ENCODE measurements around the gene SLC23A1. TPM values are rescaled to one million over a fixed set of nuclear protein-coding genes. Genes with fewer than 3 reads are reported as not detected.

SLC23A1 gene
- total RNA-seq, 6 experiments from 2014 or later: 11.7 to 51.0 (median 22.8) TPM

DNA sequence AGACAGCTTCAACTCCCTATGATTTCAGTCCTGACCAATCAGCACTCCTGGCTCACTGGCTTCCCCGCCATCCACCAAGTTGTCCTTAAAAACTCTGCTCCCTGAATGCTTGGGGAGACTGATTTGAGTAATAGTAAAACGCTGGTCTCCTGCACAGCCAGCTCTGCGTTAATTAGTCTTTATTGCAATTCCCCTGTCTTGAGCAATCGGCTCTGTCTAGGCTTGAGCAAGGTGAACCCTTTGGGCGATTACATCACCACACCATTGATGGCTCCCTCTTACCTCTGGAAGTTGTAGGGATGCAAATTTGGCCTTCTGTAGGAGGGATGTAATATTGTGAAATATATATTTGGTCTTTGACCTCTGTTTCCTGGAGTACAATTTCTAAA, 2.9 kb upstream of the SLC23A1 start:
- ATAC-seq (peak in 3 of 4 donors; percentile 5 to 33 (median 20)), DNase-seq (peak in 1 of 3 donors; percentile 22)
- no peaks in the 10 kb centered on the region for H3K27me3 ChIP-seq
- peaks cover 0 to 50% (median 11%) of the 10 kb centered on the region in 4 donors for H3K4me1 ChIP-seq
- WGBS (ENCODE audit: insufficient coverage, low coverage, low lambda C conversion rate, missing lambda C conversion rate): 34% methylated on average over 5 of the region's 5 CpGs
- intact Hi-C loops (cut with DNase I): loop anchor here in 1 of 2 donors (10.0 kb wide), 1 partner anchor 91 kb away; the partner anchor contains the start of gene MATR3
- no peaks in the 10 kb centered on the region for H3K9me3 ChIP-seq
- TF ChIP-seq POLR2A (IDR thresholded peaks at IDR 0.05) (no peak), CTCF (IDR thresholded peaks at IDR 0.05) (no peak)
- no peak overlapping the region for H3K27ac ChIP-seq
- no peaks in the 10 kb centered on the region for H3K36me3 ChIP-seq
- H3K4me3 ChIP-seq: no peak overlapping the region

GRCh38 chr5:139385061-139386049, 2.3 kb upstream of the SLC23A1 start:
- WGBS (ENCODE audit: insufficient coverage, low coverage, low lambda C conversion rate, missing lambda C conversion rate): 2% methylated on average over 7 of the region's 8 CpGs
- DNase-seq: peak in 1 of 3 donors; percentile 54
- intact Hi-C loops (cut with DNase I): loop anchor here in 1 of 2 donors (10.0 kb wide), 1 partner anchor 91 kb away; the partner anchor contains the start of gene MATR3
- no peaks in the 10 kb centered on the region for H3K9me3 ChIP-seq
- TF ChIP-seq POLR2A (IDR thresholded peaks at IDR 0.05) (no peak), CTCF (IDR thresholded peaks at IDR 0.05) (peak in 3 of 4 donors; percentile 31 to 32 (median 32))
- no peaks in the 10 kb centered on the region for H3K36me3 ChIP-seq
- H3K4me3 ChIP-seq: peak overlapping the region; percentile 38 to 48 (median 40)
- H3K27me3 ChIP-seq: no peaks in the 10 kb centered on the region
- H3K27ac ChIP-seq: peak overlapping the region; percentile 32 to 70 (median 64)
- ATAC-seq: peak; percentile 30 to 60 (median 54)
- peaks cover 0 to 51% (median 11%) of the 10 kb centered on the region in 4 donors for H3K4me1 ChIP-seq

- intact Hi-C loops (cut with DNase I): loop anchor here in 1 of 2 donors (10.0 kb wide), 1 partner anchor 90 kb away; the partner anchor contains the start of gene MATR3
- 92% methylated on average over 2 of the region's 9 CpGs for WGBS (ENCODE audit: insufficient coverage, low coverage, low lambda C conversion rate, missing lambda C conversion rate)
- ATAC-seq (no peak), DNase-seq (peak in 1 of 3 donors; percentile 43)
- peak overlapping the region; percentile 38 to 48 (median 40) for H3K4me3 ChIP-seq
- H3K4me1 ChIP-seq: peaks cover 0 to 51% (median 11%) of the 10 kb centered on the region in 4 donors
- H3K9me3 ChIP-seq: no peaks in the 10 kb centered on the region
- H3K27ac ChIP-seq: peak overlapping the region; percentile 32 to 70 (median 64)
- no peaks in the 10 kb centered on the region for H3K36me3 ChIP-seq
- TF ChIP-seq CTCF (IDR thresholded peaks at IDR 0.05) (no peak), POLR2A (IDR thresholded peaks at IDR 0.05) (no peak)
- H3K27me3 ChIP-seq: no peaks in the 10 kb centered on the region
Measured at GRCh38 chr5:139384591-139385051, 1.5 kb upstream of the SLC23A1 start.

- H3K4me3 ChIP-seq: no peak overlapping the region
- H3K4me1 ChIP-seq: peaks cover 0 to 51% (median 11%) of the 10 kb centered on the region in 4 donors
- peak; percentile 2 to 23 (median 14) for ATAC-seq
- intact Hi-C loops (cut with DNase I): loop anchor here in 1 of 2 donors (10.0 kb wide), 1 partner anchor 89 kb away; the partner anchor contains the start of gene MATR3
- DNase-seq: peak in 1 of 3 donors; percentile 60
- peak overlapping the region in 2 of 3 donors; percentile 64 to 70 for H3K27ac ChIP-seq
- no peaks in the 10 kb centered on the region for H3K27me3 ChIP-seq
- peaks cover 0 to 2% (median 0%) of the 10 kb centered on the region in 4 donors for H3K36me3 ChIP-seq
- 50% methylated on average over 2 of the region's 7 CpGs for WGBS (ENCODE audit: insufficient coverage, low coverage, low lambda C conversion rate, missing lambda C conversion rate)
- no peaks in the 10 kb centered on the region for H3K9me3 ChIP-seq
- TF ChIP-seq POLR2A (IDR thresholded peaks at IDR 0.05) (no peak), CTCF (IDR thresholded peaks at IDR 0.05) (no peak)
Measured at GRCh38 chr5:139383993-139384590, 995 bp upstream of the SLC23A1 start.
